Esophagus squamous epithelium (tissue), 4 donors: Measurements from ENCODE around the gene UNK.

Experiments
- CTCF ChIP-seq, 6 experiments: fragments of 450-650 bp in 4 of 6; fragments of 200-600 bp in 2 of 6; sonication (generic) in 2 of 6; IDR thresholded peaks; one replicate each; pipeline ENCODE4 v1.5.1; 2016 to 2019; ENCODE audit warnings: antibody characterized with exemption in 6 of 6, mild to moderate bottlenecking in 4 of 6, moderate library complexity in 4 of 6
- POLR2A ChIP-seq, 4 donors: fragments of 450-650 bp; IDR thresholded peaks; one replicate each; pipeline ENCODE4 v1.6.1; 2017; ENCODE audit warnings: antibody characterized with exemption in 4 of 4, mild to moderate bottlenecking in 4 of 4, moderate library complexity in 3 of 4

- TF ChIP-seq CTCF (IDR thresholded peaks at IDR 0.05) (no peak), POLR2A (IDR thresholded peaks at IDR 0.05) (no peak)
Observed at GRCh38 chr17:75849724-75850123, 65.1 kb downstream of the UNK start.
